TTC549 (cell line): ENCODE results near the gene NSG1.

Experiments
- FAIRE-seq: peaks from 2 replicates; lab custom pipeline; 2012; peaks lifted over from hg19 to GRCh38; lab: Jason Lieb, UNC

The NSG1 gene

DNA sequence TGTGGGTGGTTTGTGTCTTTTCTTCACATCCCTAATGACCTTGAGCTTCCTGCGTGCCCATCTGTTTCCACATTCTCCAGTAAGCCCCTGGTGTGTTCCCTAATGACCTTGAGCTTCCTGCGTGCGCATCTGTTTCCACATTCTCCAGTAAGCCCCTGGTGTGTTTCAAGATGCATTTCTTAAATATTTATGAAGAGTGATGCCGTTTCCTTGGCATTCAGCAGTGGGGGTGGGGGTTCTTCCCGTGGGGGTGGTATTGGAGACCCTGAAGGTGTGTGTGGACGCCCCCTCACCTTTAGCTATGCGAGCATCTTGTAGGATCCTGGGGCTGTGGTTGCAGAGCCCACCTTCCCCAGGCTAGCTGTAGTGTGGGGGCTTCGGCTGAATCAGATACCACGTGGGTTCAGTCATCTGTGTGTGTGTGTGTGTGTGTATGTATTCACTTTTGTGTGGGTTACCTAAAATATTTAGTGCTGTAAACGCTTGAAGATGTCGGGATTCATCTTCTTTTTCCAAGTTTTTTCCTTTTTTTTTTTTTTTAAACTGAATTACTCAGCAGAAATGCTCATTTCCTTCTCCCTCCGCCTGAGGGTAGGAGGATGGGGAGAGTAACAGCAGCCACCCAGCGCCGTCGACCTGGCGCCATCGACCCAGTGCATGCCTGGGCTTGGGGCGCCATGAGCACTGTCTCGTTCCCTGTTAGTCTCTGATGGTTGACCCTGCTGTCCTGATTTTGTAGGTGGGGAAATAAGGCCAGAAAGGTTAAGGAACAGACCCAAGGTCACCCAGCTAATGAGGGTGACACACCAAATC, 9.9 kb downstream of the NSG1 start:
- no peak for FAIRE-seq

DNA sequence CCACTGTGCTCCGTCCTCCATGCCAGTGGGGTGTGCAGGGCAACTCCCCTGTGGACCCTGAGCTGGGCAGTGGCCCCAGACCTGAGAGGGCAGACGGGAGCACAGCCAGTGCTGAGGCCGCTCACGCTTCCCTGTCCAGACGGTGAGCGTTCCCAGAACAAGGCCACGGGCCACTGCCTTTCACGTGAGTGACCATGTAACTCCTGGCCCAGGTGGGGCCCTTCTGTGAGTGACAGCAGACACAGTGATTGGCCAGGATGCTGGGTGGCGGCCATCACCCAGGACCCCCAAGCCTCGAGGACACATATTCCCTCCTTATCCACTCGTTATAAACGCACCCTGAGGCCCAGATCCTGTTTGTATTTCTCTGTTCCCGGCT, 10.5 kb downstream of the NSG1 start:
- FAIRE-seq = no peak

DNA sequence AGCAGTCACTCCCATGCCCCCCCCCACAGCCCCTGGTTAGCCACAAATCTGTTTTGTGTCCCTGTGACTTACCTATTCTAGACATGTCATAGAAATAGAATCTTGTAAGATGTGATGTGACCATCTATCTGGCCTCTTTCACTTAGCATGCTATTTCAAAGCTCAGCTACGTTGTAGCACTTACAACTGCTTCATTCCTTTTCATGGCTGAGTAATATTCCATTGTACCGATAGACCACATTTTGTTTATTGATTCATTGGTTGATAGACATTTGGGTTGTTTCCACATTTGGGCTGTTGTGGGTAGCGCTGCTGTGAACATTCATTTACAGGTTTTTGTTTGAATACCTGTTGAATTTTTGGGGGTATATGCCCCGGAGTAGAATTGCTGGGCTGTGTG, 11.5 kb downstream of the NSG1 start:
- no peak for FAIRE-seq

DNA sequence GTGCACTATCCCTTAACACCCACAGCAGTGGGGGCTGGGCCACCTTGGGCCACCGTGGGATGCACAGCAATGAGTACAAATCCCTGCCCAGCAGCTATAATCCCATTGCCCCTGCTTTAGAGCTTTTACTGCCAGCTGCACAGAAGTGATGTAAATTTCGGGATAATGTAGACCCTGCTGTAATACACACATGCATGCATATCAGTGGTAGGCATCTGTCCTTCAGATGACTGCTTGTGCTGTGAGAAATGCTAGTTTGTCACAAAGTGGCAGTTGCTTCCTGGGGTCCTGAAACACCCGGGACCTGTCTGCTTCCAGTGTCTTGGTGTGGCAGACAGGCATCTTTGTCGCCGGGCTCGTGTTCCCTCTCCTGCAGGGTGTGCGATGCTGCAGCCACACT, 14.1 kb downstream of the NSG1 start:
- no peak for FAIRE-seq

DNA sequence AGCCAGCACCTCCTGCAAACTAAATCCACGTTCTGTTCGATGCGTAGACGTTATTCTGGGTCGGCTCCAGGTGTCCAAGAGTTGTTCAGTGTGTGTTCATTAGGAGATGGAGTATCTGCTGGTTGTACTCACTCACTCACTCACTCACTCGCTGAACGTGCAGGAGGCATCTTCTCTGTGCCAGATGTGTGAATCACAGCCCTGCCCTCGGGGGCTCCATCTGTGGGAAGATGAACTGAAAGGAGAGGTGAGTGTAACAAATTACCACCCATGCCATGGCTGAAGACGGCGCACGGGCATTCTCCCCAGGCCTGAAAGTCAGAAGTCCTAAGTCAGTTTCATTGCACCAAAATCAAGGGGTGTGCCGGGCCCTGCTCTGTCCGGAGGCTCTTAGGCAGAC, 16.1 kb downstream of the NSG1 start:
- no peak for FAIRE-seq

DNA sequence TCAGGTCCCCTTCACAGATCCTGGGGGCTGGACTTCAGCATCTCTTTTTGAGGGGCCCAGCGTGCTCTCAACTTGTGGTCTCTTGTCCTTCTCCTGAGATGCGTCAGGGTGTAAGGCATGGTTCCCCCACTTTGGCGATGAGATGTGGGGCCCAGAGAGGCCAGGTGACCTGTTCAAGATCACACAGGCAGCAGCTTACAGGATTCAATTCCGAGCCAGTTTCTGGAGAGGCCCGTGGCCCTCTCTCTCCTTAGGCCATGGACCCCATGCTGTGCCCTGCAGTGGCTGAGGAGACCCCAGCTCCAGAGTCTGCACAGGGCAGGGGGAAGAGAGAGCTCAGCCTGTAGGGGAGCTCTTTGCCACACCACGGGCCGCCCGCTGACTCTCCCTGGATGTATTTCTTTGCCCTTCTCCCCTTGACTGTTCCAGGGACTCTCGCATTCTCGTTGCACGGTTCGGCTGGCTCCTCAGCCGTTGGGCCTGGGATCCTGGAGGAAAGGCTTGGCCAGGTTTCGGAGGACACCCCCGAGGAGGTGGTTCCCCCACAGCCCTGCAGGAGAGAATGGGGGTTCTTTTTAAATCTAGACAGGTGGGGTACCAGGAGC, 18.6 kb downstream of the NSG1 start:
- FAIRE-seq = no peak

DNA sequence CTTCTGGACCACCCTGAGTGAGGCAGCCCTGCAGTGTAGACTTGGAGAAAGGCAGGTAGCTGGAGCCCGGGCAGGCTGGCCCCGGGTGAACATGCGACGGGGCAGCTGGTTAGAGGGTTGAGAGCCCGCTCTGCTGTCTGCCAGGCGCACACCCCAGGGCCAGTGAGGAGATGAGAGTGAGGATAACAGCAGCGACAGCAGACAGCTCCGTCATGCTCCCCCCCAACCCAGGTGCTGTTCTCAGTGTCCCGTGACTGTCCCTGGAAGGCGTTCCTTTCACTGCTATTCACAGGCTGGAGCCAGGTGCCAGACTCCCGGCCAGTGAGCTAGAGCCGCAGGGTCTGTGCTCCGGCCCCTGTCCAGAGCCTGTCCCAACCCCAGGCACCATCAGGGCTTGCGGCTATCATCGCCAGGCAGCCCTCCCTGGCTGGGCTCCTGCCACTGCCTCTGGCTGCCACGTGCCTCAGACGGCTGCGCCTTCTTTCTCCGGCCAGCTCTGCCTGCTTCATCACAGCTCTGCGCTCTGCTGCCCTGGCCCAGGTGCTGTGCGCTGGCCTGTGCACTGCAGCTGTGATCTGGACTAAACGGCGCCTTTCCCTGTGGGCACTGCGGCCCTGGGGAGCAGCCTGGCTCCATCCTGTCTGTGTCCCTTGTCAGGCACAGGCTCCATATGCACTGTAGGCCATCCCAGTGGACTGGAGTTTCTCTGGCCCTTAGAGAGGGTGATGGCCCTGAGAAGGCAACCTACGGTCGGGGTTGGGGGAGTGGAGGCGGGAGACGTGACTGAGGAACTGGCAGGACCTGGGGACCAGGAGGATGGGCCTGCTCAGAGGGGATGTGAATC, 19.8 kb downstream of the NSG1 start:
- FAIRE-seq = no peak

DNA sequence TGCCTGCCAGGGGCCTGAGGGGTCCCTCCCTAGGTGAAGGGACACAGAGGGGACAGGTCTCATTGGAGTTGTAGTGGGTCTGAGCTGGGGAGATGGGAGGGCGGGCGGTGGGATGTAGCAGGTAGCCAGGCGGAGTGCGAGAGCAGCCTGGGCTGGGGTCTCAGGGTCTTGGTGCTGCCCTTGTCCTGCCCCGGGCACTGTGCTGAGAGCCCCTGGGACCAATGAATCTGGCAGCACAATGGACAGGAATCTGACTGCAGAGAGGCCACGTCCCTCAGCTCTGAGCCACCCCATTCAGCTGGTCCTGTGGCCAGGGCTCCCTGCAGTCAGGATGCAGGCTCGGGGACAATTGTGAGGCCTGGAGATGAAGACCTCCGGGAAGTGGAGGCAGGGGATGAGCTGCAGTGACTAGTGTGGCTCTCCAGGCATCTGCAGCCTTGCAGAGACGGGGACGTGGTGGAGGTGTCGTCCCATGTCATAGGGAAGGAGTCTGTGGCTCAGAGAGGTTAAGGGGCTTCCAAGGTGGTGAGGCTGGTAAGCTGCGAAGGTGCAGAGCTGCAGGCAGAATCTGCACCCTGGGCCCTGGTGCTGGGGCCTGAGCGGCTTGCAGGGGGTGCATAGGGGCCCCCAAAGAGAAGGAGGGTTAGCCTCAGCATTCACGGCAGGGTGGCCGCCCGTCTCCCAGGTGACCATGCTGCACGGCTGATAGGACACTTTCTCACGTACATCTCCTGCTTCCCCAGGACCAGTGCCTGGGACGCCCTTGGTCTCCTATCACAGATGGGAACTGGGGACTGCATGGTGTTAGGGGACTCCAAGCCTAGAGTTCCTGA, 20.6 kb downstream of the NSG1 start:
- FAIRE-seq = no peak

DNA sequence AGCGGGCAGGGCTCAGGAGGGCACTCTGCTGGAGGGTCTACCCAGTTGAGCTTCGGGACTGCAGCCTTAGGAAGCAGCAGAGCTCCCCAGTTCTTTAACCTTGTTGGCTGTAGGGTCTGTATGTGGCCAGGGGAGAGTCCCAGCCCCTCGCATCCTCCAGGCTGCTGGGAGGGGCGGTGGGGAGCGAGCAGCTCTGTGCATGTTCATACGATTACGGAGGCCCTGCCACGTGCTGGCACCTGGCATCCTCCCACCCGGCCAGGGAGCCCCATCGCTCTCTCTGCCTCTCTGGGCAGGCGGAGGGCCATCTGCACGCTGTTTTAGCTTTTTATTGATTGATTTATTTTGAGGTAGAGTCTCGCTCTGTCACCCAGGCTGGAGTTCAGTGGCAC, 21.2 kb downstream of the NSG1 start:
- FAIRE-seq = no peak

DNA sequence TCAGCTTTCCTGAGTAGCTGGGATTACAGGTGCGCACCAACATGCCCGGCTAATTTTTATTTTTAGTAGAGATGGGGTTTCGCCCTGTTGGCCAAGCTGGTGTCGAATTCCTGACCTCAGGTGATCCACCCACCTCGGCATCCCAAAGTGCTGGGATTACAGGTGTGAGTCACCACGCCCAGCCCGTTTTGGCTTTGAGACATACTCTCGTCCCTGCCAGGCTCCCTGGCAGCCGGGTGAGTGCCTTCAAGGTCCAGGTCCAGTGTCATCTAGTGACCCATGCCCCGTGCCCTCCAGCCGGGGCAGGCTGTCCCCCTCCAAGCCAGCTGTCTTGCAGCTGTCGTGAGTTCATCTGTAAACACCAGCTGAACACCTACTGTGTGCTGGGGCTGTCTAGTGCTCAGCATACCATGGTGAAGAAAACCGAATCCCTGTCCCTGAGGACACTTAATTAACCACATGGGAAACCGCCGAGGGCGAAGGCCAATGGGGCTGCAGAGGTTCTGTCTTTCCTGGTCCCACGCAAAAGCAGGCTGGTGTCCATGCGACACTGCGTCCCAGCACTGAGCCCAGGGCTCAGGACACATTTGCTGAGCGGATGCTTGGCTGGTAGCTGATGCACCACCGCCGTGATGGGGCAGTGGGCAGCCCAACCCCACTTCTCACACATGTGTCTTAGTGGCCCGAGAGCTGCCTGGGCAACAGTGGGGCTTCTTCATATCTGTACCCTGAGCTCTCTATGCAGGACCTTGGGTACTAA, 21.9 kb downstream of the NSG1 start:
- FAIRE-seq = no peak

DNA sequence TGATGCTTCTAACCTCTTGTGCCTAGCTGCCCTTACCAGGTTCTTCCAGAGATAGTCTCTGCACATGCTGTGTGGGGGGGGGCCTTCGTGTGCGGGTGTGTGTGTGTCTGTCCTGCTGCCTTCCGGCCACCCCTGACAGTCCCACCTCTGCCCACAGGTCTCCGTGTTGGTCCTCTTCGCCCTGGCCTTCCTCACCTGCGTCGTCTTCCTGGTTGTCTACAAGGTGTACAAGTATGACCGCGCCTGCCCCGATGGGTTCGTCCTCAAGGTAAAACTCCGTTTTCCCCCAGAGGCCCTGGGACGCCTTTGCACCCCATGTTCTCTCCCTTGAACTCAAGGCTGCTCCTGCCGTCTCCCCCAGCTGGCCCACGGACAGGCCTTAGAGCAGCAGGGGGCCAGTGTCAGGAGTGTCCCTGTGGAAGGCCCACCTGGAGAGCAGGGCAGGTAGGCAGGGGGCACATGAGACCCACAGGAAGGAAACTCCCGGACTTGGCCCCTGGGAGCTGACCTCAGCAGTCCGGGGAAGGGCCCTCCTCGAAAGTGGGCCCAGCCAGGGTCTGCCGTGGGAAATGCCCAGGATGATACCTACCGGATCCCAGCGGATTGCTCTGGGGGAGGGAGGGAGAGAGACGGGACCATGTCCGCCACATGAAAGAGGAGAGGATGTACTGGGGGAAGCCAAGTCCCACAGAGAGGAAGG, 22.7 kb downstream of the NSG1 start:
- no peak for FAIRE-seq

DNA sequence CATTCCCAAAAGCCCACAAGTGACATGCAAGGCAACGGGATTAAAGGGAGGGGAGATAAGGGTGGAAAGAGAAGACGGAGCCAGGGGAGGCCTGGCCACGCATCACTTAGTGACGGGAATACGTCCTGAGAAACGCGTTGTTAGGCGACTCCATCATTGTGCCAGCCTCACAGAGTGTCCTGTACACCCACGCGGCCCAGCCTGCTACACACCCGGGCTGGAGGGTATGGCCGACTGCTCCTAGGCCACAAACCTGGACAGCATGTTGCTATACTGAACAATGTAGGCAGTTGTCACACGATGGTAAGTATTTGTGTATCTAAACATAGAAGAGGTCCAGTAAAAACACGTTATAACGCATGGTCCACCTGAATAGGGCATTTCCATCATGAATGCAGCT, 23.4 kb downstream of the NSG1 start:
- no peak for FAIRE-seq

DNA sequence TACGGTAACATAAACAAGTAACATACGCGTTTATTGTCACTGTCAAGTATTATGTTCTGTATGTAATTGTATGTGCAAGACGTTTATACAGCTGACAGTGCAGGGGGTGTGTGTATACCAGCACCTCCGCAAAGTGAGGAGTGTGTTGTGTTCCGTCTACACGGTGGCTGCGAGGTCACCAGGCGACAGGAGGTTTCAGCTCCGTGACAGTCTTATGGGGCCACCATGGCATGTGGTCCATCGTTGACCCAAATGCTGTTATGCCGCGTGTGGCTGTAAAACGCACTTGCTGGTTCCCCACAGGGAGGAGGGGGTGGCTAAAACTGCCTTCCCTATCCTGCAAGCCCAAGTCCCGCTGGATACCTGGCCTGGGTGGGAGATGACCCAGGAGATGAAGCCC, 25.0 kb downstream of the NSG1 start:
- FAIRE-seq = no peak

DNA sequence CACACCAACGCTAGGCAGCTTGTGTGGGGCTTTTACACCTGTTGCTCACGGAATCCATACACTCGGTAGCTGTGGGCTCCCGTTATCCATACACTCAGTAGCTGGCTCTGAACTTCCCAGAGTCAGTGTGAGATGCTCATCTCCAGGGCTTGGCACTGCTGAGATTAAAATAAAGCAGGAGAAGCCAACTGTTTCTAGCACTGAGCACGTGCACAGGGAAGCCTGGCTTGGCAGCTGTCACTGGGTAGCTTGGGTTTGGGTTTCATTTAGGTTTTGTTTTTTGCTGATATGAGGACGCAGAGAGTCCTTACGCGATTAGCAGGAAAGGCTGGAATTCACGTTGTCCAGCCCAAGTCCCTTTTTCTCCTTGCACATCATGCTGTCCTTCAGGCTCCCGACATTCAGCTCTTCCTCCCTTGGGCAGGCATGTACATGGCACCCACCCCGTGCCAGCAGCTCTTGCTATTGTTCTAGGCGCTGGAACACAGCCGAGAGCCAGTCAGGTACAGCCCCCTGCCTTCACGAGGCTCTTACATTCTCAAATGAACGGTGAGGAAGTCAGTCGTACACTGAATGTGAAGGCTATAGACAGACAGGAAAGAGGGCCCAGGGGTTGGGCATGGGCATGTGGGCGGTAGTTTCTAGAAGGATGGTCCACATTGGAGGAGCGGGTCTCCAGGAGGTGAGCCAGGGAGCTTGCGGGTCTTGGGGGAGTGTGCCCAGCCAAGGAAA, 25.9 kb downstream of the NSG1 start:
- no peak for FAIRE-seq

DNA sequence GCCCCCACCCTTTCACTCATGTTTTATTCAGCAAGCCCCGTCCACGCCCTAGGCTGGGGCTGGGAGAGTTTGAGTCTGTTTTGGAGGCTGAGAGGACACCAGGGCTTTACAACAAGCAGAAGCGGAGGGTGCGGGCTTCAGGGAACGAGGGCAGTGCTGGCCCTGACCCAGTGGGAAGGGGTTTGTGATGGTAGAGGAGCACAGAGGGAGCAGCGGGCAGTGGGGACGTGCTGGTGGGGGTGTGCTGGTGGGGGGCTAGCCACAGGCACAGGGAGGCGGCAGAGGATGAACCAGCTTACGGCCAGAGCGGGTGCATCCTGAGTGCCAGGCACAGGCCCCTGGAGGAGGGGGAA, 26.4 kb downstream of the NSG1 start:
- FAIRE-seq = no peak

DNA sequence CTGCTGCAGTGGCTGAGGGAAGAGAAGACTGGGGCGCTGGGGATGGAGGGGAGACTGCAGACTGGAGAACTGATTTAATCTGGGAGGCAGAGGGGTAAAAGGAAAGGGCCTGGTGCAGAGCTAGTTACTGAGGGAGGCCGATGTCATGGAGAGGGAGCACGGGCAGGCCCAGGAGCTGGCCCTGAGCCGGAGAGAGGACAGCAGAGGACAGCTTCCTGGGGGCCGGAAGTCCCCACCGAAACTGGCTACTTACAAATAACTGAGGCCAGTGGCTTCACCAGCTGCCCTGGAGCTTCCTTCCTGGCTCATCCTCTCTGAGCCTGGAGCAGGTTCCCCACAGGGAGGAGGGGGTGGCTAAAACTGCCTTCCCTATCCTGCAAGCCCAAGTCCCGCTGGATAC, 26.9 kb downstream of the NSG1 start:
- FAIRE-seq = no peak

DNA sequence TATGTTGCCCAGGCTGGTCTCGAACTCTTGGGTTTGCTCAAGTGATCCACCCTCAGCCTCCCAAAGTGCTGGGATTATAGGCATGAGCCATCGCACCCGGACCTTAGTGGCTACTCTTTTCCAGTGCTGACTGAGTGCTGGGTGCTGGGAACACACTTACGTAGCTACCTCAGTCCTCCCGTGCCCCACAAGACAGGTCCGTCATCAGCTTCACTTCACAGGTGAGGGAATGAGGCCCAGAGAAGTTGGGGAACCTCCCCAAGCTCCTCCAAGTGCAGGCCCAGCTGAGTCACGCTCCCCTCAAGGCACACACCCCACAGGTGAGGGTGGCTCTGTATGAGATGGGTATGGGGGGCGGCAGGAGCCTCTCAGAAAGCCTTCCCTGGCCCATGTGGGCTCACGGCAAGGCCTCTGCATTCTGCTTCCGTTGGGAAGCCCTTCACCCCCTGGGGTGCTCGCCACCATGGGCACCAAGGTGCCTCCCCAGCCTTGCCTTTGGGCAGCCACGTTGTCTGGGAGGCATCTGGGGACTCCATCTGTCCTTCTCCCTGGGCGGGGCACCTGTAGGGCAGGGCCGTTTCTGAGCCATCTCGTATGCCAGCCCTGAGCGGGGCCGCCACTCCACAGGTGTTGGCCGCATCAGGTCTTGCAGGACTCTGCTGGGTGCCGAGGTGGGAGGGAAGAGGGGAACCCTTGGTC, 28.4 kb downstream of the NSG1 start:
- FAIRE-seq = no peak

DNA sequence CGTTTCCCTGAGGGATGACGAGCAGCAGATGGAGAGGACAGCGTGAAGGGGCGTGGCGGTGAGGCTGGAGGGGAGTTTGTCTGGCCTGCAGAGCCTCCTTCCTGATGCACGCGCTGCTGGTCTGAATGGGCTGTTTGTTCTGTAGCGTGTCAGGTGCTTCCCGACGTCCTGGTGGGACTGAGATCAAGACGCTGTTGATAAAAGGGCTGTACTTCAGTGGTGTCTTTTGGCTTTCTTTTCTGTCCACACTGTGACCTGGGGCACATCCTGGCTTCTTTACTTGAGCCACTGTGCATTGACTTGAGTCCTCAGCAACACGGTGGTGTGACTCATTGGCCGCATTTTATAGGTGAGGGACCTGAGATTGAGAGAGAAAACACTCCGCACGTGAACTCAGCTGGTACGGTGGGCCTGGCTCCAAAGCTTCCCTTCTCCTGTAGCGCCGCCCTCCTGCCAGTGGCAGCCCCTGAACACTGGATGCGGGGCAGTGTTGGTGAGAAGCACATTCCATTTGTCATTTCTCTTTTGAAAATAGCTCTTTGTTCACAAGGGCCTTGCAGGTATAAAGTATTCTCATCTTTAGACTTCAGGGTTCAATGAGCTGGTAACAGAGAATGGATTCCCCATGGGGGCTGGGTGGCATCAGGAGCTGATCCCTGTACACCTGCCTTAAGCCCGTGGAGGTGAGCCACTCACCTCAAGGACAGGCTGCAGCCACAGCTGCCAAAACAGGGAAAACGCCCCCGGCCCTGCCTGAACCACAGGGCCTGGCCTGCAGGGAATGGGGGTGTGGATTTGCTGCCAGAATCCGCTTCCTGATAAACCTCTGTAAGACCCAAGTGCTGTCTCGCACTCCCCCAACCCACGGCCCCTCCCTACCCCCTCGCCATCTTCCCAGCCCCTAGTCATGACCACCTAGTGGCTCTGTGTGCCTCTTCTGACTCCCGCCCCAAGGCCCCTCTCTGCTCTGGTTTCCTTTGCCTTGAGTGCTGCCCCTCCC, 29.2 kb downstream of the NSG1 start:
- FAIRE-seq = no peak

DNA sequence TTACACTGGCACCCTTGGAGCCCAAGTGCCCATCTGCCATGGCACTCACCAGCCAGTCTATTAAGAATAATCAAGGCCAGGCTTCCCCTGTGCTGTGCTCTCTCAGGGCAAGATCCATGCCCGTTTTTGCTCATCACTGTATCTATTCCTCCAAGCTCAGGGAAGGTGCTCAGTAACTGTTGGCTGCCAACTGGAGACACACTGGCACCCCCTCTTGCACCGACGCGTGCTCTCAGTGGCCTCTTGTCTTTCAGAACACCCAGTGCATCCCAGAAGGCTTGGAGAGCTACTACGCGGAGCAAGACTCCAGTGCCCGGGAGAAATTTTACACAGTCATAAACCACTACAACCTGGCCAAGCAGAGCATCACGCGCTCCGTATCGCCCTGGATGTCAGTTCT, 30.1 kb downstream of the NSG1 start:
- no peak for FAIRE-seq
